B cell (primary cell): ENCODE measurements around the gene NMU. TPM values are rescaled to one million over a fixed set of nuclear protein-coding genes. Genes with fewer than 3 reads are reported as not detected.
"Not testable (repeated sequence)": the region's sequence is repeated elsewhere in the genome, so short reads cannot be mapped to it uniquely, and the experiment has no call there.

Experiments
- ATAC-seq: fragments of 200-7000 bp; cut with Tn5 transposase; one replicate; pipeline ENCODE4 v1.10.0; 2021; ENCODE audit warnings: low read depth, mild to moderate bottlenecking, moderate number of reproducible peaks, moderate library complexity
- CTCF ChIA-PET: fragments of 350-600 bp; sonication (Branson Sonifier 250); formaldehyde crosslinking; loops from one replicate; lab custom pipeline; 2021; ENCODE audit warnings: antibody characterized with exemption, inconsistent platforms; lab: Charles Lee
- POLR2A ChIA-PET: fragments of 350-600 bp; sonication (Branson Sonifier 250); formaldehyde crosslinking; loops from one replicate; lab custom pipeline; 2021; ENCODE audit warnings: antibody characterized with exemption; lab: Charles Lee
- DNase-seq: peaks from one replicate; pipeline ENCODE4 v3.0.0; 2013
- H2AFZ ChIP-seq: 2 replicates; pipeline ENCODE4 v1.6.1; 2012; ENCODE audit warnings: mild to moderate bottlenecking, low read depth, low read length; ENCODE audit not compliant: insufficient read depth, poor library complexity, severe bottlenecking
- H3K27ac ChIP-seq, 2 donors: 1 replicate in 1 of 2; 2 replicates in 1 of 2; pipeline ENCODE4 v1.5.1; 2012 to 2013; ENCODE audit warnings: low read length in 2 of 2, mild to moderate bottlenecking in 2 of 2, moderate library complexity in 1 of 2
- H3K27me3 ChIP-seq, 4 experiments: fragments of 200-600 bp in 1 of 4; sonication (generic) in 1 of 4; replicated peaks in 1 of 4; 1 replicate in 2 of 4; 2 replicates in 2 of 4; pipeline versions ENCODE4 v1.6.1 to v1.7.0; 2013 to 2016; ENCODE audit warnings: low read length in 3 of 4, mild to moderate bottlenecking in 2 of 4, mixed read lengths in 1 of 4, moderate library complexity in 1 of 4; ENCODE audit not compliant: insufficient read depth in 4 of 4, control insufficient read depth in 3 of 4; ENCODE audit errors: control extremely low read depth in 1 of 4
- H3K36me3 ChIP-seq, 2 experiments: replicated peaks in 1 of 2; 1 replicate in 1 of 2; 2 replicates in 1 of 2; pipeline versions ENCODE4 v1.6.1 to v1.7.1; 2013; ENCODE audit warnings: low read length in 1 of 2; ENCODE audit not compliant: insufficient read depth in 2 of 2, control insufficient read depth in 1 of 2; ENCODE audit errors: control extremely low read depth in 1 of 2, extremely low read depth in 1 of 2
- H3K4me1 ChIP-seq, 2 donors: fragments of 200-600 bp in 1 of 2; sonication (generic) in 1 of 2; 1 replicate in 1 of 2; 2 replicates in 1 of 2; pipeline versions ENCODE4 v1.5.1 to v1.6.1; 2013 to 2017; ENCODE audit warnings: low read length in 2 of 2; ENCODE audit not compliant: control insufficient read depth in 2 of 2, insufficient read depth in 2 of 2
- H3K4me2 ChIP-seq: replicated peaks from 2 replicates; pipeline ENCODE3; 2012; ENCODE audit warnings: mild to moderate bottlenecking, low read depth, low read length; ENCODE audit not compliant: poor library complexity, severe bottlenecking
- H3K4me3 ChIP-seq, 5 experiments: fragments of 200-600 bp in 1 of 5; sonication (generic) in 1 of 5; 1 replicate in 3 of 5; 2 replicates in 2 of 5; pipeline versions ENCODE4 v1.5.1 to v1.7.0; 2011 to 2016; ENCODE audit warnings: low read length in 4 of 5, mild to moderate bottlenecking in 4 of 5, low read depth in 2 of 5, control low read depth in 1 of 5, moderate library complexity in 1 of 5; ENCODE audit not compliant: insufficient read depth in 1 of 5; ENCODE audit errors: control extremely low read depth in 1 of 5, extremely low read depth in 1 of 5
- H3K79me2 ChIP-seq: fragments of 200-600 bp; sonication (generic); one replicate; pipeline ENCODE4 v1.6.0; 2016; ENCODE audit warnings: low read length; ENCODE audit not compliant: control insufficient read depth, insufficient read depth
- H3K9ac ChIP-seq: fragments of 200-600 bp; sonication (generic); 2 replicates; pipeline ENCODE4 v1.6.1; 2017; ENCODE audit warnings: mild to moderate bottlenecking, low read length, moderate library complexity
- H3K9me3 ChIP-seq, 3 donors: one replicate each; pipeline versions ENCODE4 v1.6.1 to v1.7.1; 2013; ENCODE audit warnings: low read length in 2 of 3; ENCODE audit not compliant: control insufficient read depth in 2 of 3, insufficient read depth in 1 of 3; ENCODE audit errors: control extremely low read depth in 1 of 3
- H4K20me1 ChIP-seq: 2 replicates; pipeline ENCODE4 v1.6.0; 2012; ENCODE audit warnings: mild to moderate bottlenecking, low read length; ENCODE audit not compliant: insufficient read depth, control insufficient read depth, poor library complexity, severe bottlenecking
- H3K27ac Mint-ChIP-seq: one replicate; pipeline ENCODE4 v1.8.0; 2021; ENCODE audit warnings: mixed read lengths
- H3K27me3 Mint-ChIP-seq: one replicate; pipeline ENCODE4 v1.8.0; 2021; ENCODE audit warnings: mixed read lengths
- H3K4me1 Mint-ChIP-seq: one replicate; pipeline ENCODE4 v1.8.0; 2021; ENCODE audit warnings: mixed read lengths
- H3K4me3 Mint-ChIP-seq: one replicate; pipeline ENCODE4 v1.8.0; 2021; ENCODE audit warnings: mixed read lengths
- H3K9me3 Mint-ChIP-seq: one replicate; pipeline ENCODE4 v1.8.0; 2022; ENCODE audit warnings: mixed read lengths; ENCODE audit not compliant: insufficient read depth
- EZH2 ChIP-seq: IDR thresholded peaks from 2 replicates; pipeline ENCODE4 v1.6.1; 2012; ENCODE audit warnings: borderline replicate concordance, low read depth, mild to moderate bottlenecking, moderate library complexity, low read length; ENCODE audit not compliant: insufficient read depth, poor library complexity, severe bottlenecking
- WGBS: methylation state at CpG from one replicate; pipeline ENCODE4 v1.1.5; 2013; ENCODE audit warnings: missing lambda C conversion rate; ENCODE audit not compliant: insufficient coverage; 5-methylcytosine and 5-hydroxymethylcytosine counted together
- intact Hi-C: fragments of 100-400 bp; cut with micrococcal nuclease; formaldehyde crosslinking; loops from one replicate; pipeline ENCODE4 v1.10.0; 2022
- polyA plus RNA-seq: library from polyadenylated mRNA; depleted of rRNA; stranded (reverse); fragments of >200 nt; gene quantifications from 2 replicates; pipeline ENCODE4 v1.2.3, GENCODE V29; 2012
- total RNA-seq, 2 donors: library from RNA; stranded (reverse); fragments of 120-200 nt in 1 of 2; gene quantifications; 1 replicate in 1 of 2; 2 replicates in 1 of 2; pipeline versions ENCODE4 v1.2.3 to v1.2.4, GENCODE V29; 2013 to 2022
- TF ChIP-seq, protein P1 (sequence below): fragments of 200-600 bp; IDR thresholded peaks from one replicate; pipeline ENCODE4 v1.8.0; 2022; ENCODE audit warnings: antibody characterized with exemption, mild to moderate bottlenecking

Gene NMU
- total and polyA plus RNA-seq, 2 donors (not counting 1 experiment from before 2014, with no cell fraction given), result not detected

- H3K9ac ChIP-seq, result no peak overlapping the region
- H3K9me3 ChIP-seq, result no peaks in the 10 kb centered on the region
- H4K20me1 ChIP-seq, result no peaks in the 10 kb centered on the region
- peaks cover 7% of the 10 kb centered on the region for H3K27me3 Mint-ChIP-seq
- 80% methylated on average over 1 of the region's 2 CpGs for WGBS
- no peaks in the 10 kb centered on the region for H3K36me3 ChIP-seq
- ATAC-seq (no peak), DNase-seq (no peak)
- H3K27ac Mint-ChIP-seq, result no peak overlapping the region
- H3K79me2 ChIP-seq, result no peaks in the 10 kb centered on the region
- POLR2A ChIA-PET, result no interaction called here
- CTCF ChIA-PET, result no interaction called here
- intact Hi-C loops, result no loop called here
- no peak overlapping the region for H3K27ac ChIP-seq
- no peak for TF ChIP-seq EZH2
- TF ChIP-seq, protein P1, sequence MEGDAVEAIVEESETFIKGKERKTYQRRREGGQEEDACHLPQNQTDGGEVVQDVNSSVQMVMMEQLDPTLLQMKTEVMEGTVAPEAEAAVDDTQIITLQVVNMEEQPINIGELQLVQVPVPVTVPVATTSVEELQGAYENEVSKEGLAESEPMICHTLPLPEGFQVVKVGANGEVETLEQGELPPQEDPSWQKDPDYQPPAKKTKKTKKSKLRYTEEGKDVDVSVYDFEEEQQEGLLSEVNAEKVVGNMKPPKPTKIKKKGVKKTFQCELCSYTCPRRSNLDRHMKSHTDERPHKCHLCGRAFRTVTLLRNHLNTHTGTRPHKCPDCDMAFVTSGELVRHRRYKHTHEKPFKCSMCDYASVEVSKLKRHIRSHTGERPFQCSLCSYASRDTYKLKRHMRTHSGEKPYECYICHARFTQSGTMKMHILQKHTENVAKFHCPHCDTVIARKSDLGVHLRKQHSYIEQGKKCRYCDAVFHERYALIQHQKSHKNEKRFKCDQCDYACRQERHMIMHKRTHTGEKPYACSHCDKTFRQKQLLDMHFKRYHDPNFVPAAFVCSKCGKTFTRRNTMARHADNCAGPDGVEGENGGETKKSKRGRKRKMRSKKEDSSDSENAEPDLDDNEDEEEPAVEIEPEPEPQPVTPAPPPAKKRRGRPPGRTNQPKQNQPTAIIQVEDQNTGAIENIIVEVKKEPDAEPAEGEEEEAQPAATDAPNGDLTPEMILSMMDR, result no peak
- no peak overlapping the region for H3K4me2 ChIP-seq
- no peaks in the 10 kb centered on the region for H3K9me3 Mint-ChIP-seq
- H3K27me3 ChIP-seq, result no peaks in the 10 kb centered on the region
- H3K4me1 Mint-ChIP-seq, result no peaks in the 10 kb centered on the region
- no peak overlapping the region for H3K4me3 Mint-ChIP-seq
- no peaks in the 10 kb centered on the region for H3K4me1 ChIP-seq
- H2AFZ ChIP-seq, result no peak overlapping the region
- H3K4me3 ChIP-seq, result no peak overlapping the region
Observed at GRCh38 chr4:55625835-55626234, 10.3 kb downstream of the NMU start.

GRCh38 chr4:55624063-55624462, 12.0 kb downstream of the NMU start:
- intact Hi-C loops, H3K27ac ChIP-seq, H3K9me3 Mint-ChIP-seq, H3K4me1 Mint-ChIP-seq, H3K4me2 ChIP-seq, CTCF ChIA-PET, H3K9ac ChIP-seq, POLR2A ChIA-PET, H3K27me3 Mint-ChIP-seq, H4K20me1 ChIP-seq, H3K27ac Mint-ChIP-seq, H3K9me3 ChIP-seq, H3K4me3 Mint-ChIP-seq, H3K4me3 ChIP-seq, H3K4me1 ChIP-seq, H2AFZ ChIP-seq, H3K79me2 ChIP-seq, DNase-seq, ATAC-seq, H3K27me3 ChIP-seq, H3K36me3 ChIP-seq: not testable (repeated sequence)
- WGBS, result no CpG with 5 or more reads among the region's 1 CpG
